HEK293 (cell line): ENCODE data around the gene TAS2R10.

Experiments
- CTCF ChIA-PET: fragments of 350-600 bp; formaldehyde crosslinking; extraction: SDS; loops from one replicate; lab custom pipeline; 2021; ENCODE audit warnings: antibody characterized with exemption; lab: Yijun Ruan, JAX
- POLR2A ChIA-PET: fragments of 300-600 bp; formaldehyde crosslinking; extraction: SDS; loops from one replicate; lab custom pipeline; 2020; ENCODE audit warnings: antibody characterized with exemption, inconsistent platforms; lab: Yijun Ruan, JAX
- H3K27ac ChIP-seq: fragments of 200-500 bp; sonication (Bioruptor generic); 2 replicates; pipeline ENCODE4 v1.5.1; 2014; ENCODE audit warnings: low read depth, low read length, control low read depth, inconsistent platforms; ENCODE audit errors: extremely low read depth
- H3K36me3 ChIP-seq, 2 experiments: fragments of 200-500 bp in 1 of 2; sonication (Bioruptor generic) in 1 of 2; 1 replicate in 1 of 2; 2 replicates in 1 of 2; pipeline ENCODE4 v1.5.1; 2014 to 2017; ENCODE audit warnings: inconsistent platforms in 2 of 2, low read length in 2 of 2; ENCODE audit not compliant: control insufficient read depth in 2 of 2, insufficient read depth in 1 of 2
- H3K4me1 ChIP-seq: fragments of 200-500 bp; sonication (Bioruptor generic); 2 replicates; pipeline ENCODE4 v1.5.1; 2014; ENCODE audit warnings: mild to moderate bottlenecking, low read length, inconsistent platforms; ENCODE audit not compliant: control insufficient read depth, insufficient read depth
- H3K4me3 ChIP-seq: 2 replicates; pipeline ENCODE4 v1.5.1; 2011; ENCODE audit warnings: low read depth, mild to moderate bottlenecking, control low read depth, low read length, moderate library complexity
- H3K9me3 ChIP-seq: fragments of 200-500 bp; sonication (Bioruptor generic); 2 replicates; pipeline ENCODE4 v1.5.1; 2014; ENCODE audit warnings: low read depth, low read length, inconsistent platforms; ENCODE audit not compliant: control insufficient read depth, insufficient read depth
- BCL11B ChIP-seq: fragments of 450-650 bp; formaldehyde crosslinking; IDR thresholded peaks from 2 replicates; pipeline ENCODE4 v1.5.1; 2016; ENCODE audit warnings: low read depth, missing biosample characterization, missing genetic modification characterization
- HOXC10 ChIP-seq: sonication (generic); formaldehyde crosslinking; IDR thresholded peaks from 2 replicates; pipeline ENCODE4 v1.8.1; 2023; ENCODE audit warnings: mild to moderate bottlenecking, missing genetic modification reagents
- MEIS1 ChIP-seq: sonication (generic); formaldehyde crosslinking; IDR thresholded peaks from 2 replicates; pipeline ENCODE4 v1.8.1; 2022; ENCODE audit warnings: missing genetic modification reagents, mild to moderate bottlenecking, borderline replicate concordance
- PRDM1 ChIP-seq: fragments of 450-650 bp; formaldehyde crosslinking; IDR thresholded peaks from 2 replicates; pipeline ENCODE4; 2016; ENCODE audit warnings: missing biosample characterization, missing genetic modification characterization
- ZBTB21 ChIP-seq: fragments of 450-650 bp; formaldehyde crosslinking; IDR thresholded peaks from 2 replicates; pipeline ENCODE4 v1.5.1; 2017; ENCODE audit warnings: missing biosample characterization, missing genetic modification characterization
- ZEB2 ChIP-seq: fragments of 450-650 bp; formaldehyde crosslinking; IDR thresholded peaks from 2 replicates; pipeline ENCODE4 v1.5.1; 2016; ENCODE audit warnings: missing biosample characterization, missing genetic modification characterization
- ZNF132 ChIP-seq: fragments of 450-650 bp; formaldehyde crosslinking; IDR thresholded peaks from 2 replicates; pipeline ENCODE4 v1.5.1; 2017; ENCODE audit warnings: missing biosample characterization, missing genetic modification characterization, borderline replicate concordance
- ZNF16 ChIP-seq: fragments of 450-650 bp; formaldehyde crosslinking; IDR thresholded peaks from 2 replicates; pipeline ENCODE4 v1.5.1; 2016; ENCODE audit warnings: low read depth, missing biosample characterization, missing genetic modification characterization
- ZNF202 ChIP-seq: fragments of 450-650 bp; formaldehyde crosslinking; IDR thresholded peaks from 2 replicates; pipeline ENCODE4 v1.5.1; 2016; ENCODE audit warnings: missing biosample characterization, missing genetic modification characterization, borderline replicate concordance
- ZNF274 ChIP-seq, 2 experiments: fragments of 200-500 bp in 1 of 2; fragments of 450-650 bp in 1 of 2; sonication (Bioruptor generic) in 1 of 2; formaldehyde crosslinking in 1 of 2; IDR thresholded peaks; 2 replicates each; pipeline versions ENCODE4 v1.5.1 to v1.6.1; 2014 to 2016; ENCODE audit warnings: borderline replicate concordance in 1 of 2, inconsistent platforms in 1 of 2, low read length in 1 of 2, missing biosample characterization in 1 of 2, missing genetic modification characterization in 1 of 2
- ZNF416 ChIP-seq: fragments of 450-650 bp; formaldehyde crosslinking; IDR thresholded peaks from 2 replicates; pipeline ENCODE4 v1.5.1; 2016; ENCODE audit warnings: missing biosample characterization, missing genetic modification characterization
- ZNF610 ChIP-seq: fragments of 450-650 bp; formaldehyde crosslinking; IDR thresholded peaks from 2 replicates; pipeline ENCODE4 v1.5.1; 2016; ENCODE audit warnings: missing biosample characterization, missing genetic modification characterization, borderline replicate concordance
- ZNF639 ChIP-seq: fragments of 450-650 bp; formaldehyde crosslinking; IDR thresholded peaks from 2 replicates; pipeline ENCODE4 v1.5.1; 2016; ENCODE audit warnings: missing biosample characterization, missing genetic modification characterization
- ZNF645 ChIP-seq: fragments of 450-650 bp; formaldehyde crosslinking; IDR thresholded peaks from 2 replicates; pipeline ENCODE4; 2016; ENCODE audit warnings: missing biosample characterization, missing genetic modification characterization
- ZNF664 ChIP-seq: fragments of 450-650 bp; formaldehyde crosslinking; IDR thresholded peaks from 2 replicates; pipeline ENCODE4 v1.5.1; 2016; ENCODE audit warnings: missing biosample characterization, missing genetic modification characterization
- ZNF791 ChIP-seq: fragments of 450-650 bp; formaldehyde crosslinking; IDR thresholded peaks from 2 replicates; pipeline ENCODE4 v1.5.1; 2016; ENCODE audit warnings: missing biosample characterization, missing genetic modification characterization
- TF ChIP-seq, protein P1 (sequence below): fragments of 450-650 bp; formaldehyde crosslinking; conservative IDR thresholded peaks from 2 replicates; pipeline ENCODE4 v1.5.1; 2016; ENCODE audit warnings: low read depth, missing biosample characterization, missing genetic modification characterization
- TF ChIP-seq, protein P2 (sequence below): fragments of 450-650 bp; IDR thresholded peaks from 2 replicates; pipeline ENCODE4 v1.5.1; 2018; ENCODE audit warnings: missing biosample characterization, missing genetic modification characterization

Gene TAS2R10

GRCh38 chr12:10847744-10848143 lies 21.6 kb upstream of the TAS2R10 start:
- H3K9me3 ChIP-seq = no peaks in the 10 kb centered on the region
- H3K36me3 ChIP-seq = peaks cover 0 to 3% of the 10 kb centered on the region in 2 experiments; a peak in 1 of 3 replicates
- TF ChIP-seq ZNF645 (tag by site-specific recombination) = no peak
- H3K4me1 ChIP-seq = no peaks in the 10 kb centered on the region
- POLR2A ChIA-PET = no interaction called here
- H3K4me3 ChIP-seq = no peak overlapping the region
- CTCF ChIA-PET = no interaction called here
- no peak overlapping the region for H3K27ac ChIP-seq

DNA sequence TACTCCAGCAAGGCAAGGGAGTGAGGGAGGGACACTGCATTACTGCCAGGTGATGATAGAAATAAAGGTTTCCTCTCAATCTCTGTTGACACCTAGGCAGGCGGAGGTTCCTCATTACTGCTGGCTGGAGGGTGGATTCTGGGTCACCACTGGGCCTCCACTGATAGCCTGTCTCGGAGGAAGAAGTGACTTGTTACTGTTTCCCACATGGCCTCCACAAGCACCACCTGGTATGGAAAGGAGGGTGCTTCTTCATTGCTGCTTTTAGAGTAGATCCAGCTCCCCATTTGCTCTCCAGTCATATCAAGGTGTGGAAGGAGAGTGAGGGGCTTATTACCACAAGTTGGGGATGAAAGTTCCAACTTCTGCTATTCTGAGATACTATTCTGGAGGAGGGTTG lies 16.7 kb upstream of the TAS2R10 start:
- Histone ChIP-seq H3K27ac (no peak overlapping the region), H3K36me3 (peaks cover 0 to 4% of the 10 kb centered on the region in 2 experiments; a peak in 1 of 3 replicates), H3K4me3 (no peak overlapping the region), H3K4me1 (no peaks in the 10 kb centered on the region), H3K9me3 (no peaks in the 10 kb centered on the region)
- ChIA-PET POLR2A (no interaction called here), CTCF (no interaction called here)
- no peak for TF ChIP-seq ZBTB21
- no peak for TF ChIP-seq MEIS1 (CRISPR knock-in tag)
- no peak for TF ChIP-seq ZNF664 (tag by site-specific recombination)
- no peak for TF ChIP-seq ZNF202
- TF ChIP-seq ZNF791 = no peak
- TF ChIP-seq, protein P1, sequence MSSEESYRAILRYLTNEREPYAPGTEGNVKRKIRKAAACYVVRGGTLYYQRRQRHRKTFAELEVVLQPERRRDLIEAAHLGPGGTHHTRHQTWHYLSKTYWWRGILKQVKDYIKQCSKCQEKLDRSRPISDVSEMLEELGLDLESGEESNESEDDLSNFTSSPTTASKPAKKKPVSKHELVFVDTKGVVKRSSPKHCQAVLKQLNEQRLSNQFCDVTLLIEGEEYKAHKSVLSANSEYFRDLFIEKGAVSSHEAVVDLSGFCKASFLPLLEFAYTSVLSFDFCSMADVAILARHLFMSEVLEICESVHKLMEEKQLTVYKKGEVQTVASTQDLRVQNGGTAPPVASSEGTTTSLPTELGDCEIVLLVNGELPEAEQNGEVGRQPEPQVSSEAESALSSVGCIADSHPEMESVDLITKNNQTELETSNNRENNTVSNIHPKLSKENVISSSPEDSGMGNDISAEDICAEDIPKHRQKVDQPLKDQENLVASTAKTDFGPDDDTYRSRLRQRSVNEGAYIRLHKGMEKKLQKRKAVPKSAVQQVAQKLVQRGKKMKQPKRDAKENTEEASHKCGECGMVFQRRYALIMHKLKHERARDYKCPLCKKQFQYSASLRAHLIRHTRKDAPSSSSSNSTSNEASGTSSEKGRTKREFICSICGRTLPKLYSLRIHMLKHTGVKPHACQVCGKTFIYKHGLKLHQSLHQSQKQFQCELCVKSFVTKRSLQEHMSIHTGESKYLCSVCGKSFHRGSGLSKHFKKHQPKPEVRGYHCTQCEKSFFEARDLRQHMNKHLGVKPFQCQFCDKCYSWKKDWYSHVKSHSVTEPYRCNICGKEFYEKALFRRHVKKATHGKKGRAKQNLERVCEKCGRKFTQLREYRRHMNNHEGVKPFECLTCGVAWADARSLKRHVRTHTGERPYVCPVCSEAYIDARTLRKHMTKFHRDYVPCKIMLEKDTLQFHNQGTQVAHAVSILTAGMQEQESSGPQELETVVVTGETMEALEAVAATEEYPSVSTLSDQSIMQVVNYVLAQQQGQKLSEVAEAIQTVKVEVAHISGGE (tag by site-specific recombination) = no peak

DNA sequence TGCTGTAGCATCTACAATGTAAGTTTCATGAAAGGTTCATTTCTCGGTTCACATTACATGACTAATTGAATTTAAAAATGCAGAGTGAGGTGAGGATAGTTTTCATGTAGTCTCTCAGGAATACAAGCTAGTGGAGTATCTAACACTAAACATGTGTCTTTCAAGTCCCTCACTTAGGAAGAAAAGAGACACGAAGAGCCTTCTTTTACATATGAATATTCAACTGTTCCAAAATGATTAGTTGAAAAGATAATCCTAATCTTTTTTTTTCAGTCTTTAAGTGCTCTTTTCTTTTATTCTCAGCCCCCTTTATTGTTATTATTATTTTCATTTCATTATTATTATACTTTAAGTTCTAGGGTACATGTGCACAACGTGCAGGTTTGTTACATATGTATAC lies 12.3 kb upstream of the TAS2R10 start:
- POLR2A ChIA-PET = no interaction called here
- Histone ChIP-seq H3K36me3 (peaks cover 0 to 4% of the 10 kb centered on the region in 2 experiments; a peak in 1 of 3 replicates), H3K4me3 (no peak overlapping the region), H3K27ac (no peak overlapping the region), H3K4me1 (no peaks in the 10 kb centered on the region), H3K9me3 (no peaks in the 10 kb centered on the region)
- CTCF ChIA-PET = no interaction called here
- TF ChIP-seq ZNF639 (tag by site-specific recombination) (no peak), ZNF132 (tag by site-specific recombination) (no peak), PRDM1 (tag by site-specific recombination) (no peak), ZEB2 (tag by site-specific recombination) (no peak), BCL11B (no peak), ZNF416 (tag by site-specific recombination) (no peak), HOXC10 (CRISPR knock-in tag) (no peak), ZNF16 (tag by site-specific recombination) (no peak), ZNF274 (IDR thresholded peaks at IDR 0.05; ENCODE audit: low read length) (no peak), ZNF274 (tag by site-specific recombination; IDR thresholded peaks at IDR 0.05; ENCODE audit: borderline replicate concordance) (no peak), ZNF610 (tag by site-specific recombination) (no peak)
- TF ChIP-seq, protein P2, sequence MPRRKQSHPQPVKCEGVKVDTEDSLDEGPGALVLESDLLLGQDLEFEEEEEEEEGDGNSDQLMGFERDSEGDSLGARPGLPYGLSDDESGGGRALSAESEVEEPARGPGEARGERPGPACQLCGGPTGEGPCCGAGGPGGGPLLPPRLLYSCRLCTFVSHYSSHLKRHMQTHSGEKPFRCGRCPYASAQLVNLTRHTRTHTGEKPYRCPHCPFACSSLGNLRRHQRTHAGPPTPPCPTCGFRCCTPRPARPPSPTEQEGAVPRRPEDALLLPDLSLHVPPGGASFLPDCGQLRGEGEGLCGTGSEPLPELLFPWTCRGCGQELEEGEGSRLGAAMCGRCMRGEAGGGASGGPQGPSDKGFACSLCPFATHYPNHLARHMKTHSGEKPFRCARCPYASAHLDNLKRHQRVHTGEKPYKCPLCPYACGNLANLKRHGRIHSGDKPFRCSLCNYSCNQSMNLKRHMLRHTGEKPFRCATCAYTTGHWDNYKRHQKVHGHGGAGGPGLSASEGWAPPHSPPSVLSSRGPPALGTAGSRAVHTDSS (tag by site-specific recombination) = no peak
